Endothelial cell of umbilical vein (primary cell): Measurements from ENCODE around the gene HOXB6. TPM values are rescaled to one million over a fixed set of nuclear protein-coding genes. Genes with fewer than 3 reads are reported as not detected.

Experiments
- BruUV-seq: library from RNA; stranded (reverse); fragments of 400-500 nt; replicated peaks from 2 replicates; lab custom pipeline; 2021; lab: Mats Ljungman, UMichigan
- CTCF ChIA-PET: fragments of 300-600, 350-600 bp; sonication (Branson Sonifier 250); formaldehyde crosslinking; loops from one replicate; lab custom pipeline; 2021; ENCODE audit warnings: antibody characterized with exemption, inconsistent platforms; lab: Charles Lee
- POLR2A ChIA-PET: fragments of 300-600, 350-600 bp; sonication (Branson Sonifier 250); formaldehyde crosslinking; loops from one replicate; lab custom pipeline; 2021; ENCODE audit warnings: antibody characterized with exemption, inconsistent platforms; lab: Charles Lee
- DNase-seq: peaks from one replicate; pipeline ENCODE4 v3.0.0-alpha.2; 2011; ENCODE audit warnings: low read depth, low spot score
- FAIRE-seq: peaks from 2 replicates; lab custom pipeline; 2011; peaks lifted over from hg19 to GRCh38; lab: Jason Lieb, UNC
- H2AFZ ChIP-seq: 2 replicates; pipeline ENCODE4 v1.6.0; 2012; ENCODE audit warnings: low read depth, low read length, control low read depth, inconsistent platforms
- H3K27ac ChIP-seq: 2 replicates; pipeline ENCODE4 v1.5.1; 2011; ENCODE audit warnings: low read depth, mild to moderate bottlenecking, control low read depth, low read length, moderate library complexity; ENCODE audit not compliant: insufficient read depth
- H3K27me3 ChIP-seq, 2 experiments: 2 replicates each; pipeline versions ENCODE4 v1.6.0 to v1.6.1; 2011; ENCODE audit warnings: low read length in 2 of 2, mixed read lengths in 1 of 2; ENCODE audit not compliant: control insufficient read depth in 2 of 2, insufficient read depth in 2 of 2
- H3K36me3 ChIP-seq, 2 experiments: 2 replicates in 1 of 2; 3 replicates in 1 of 2; pipeline ENCODE4 v1.5.1; 2011; ENCODE audit warnings: low read length in 2 of 2, mild to moderate bottlenecking in 1 of 2, moderate library complexity in 1 of 2; ENCODE audit not compliant: control insufficient read depth in 2 of 2, insufficient read depth in 2 of 2; ENCODE audit errors: extremely low read depth in 1 of 2
- H3K4me1 ChIP-seq: 3 replicates; pipeline ENCODE4 v1.5.1; 2011; ENCODE audit warnings: mild to moderate bottlenecking, low read length; ENCODE audit not compliant: control insufficient read depth, insufficient read depth; ENCODE audit errors: extremely low read depth
- H3K4me2 ChIP-seq: 2 replicates; pipeline ENCODE4 v1.6.1; 2011; ENCODE audit warnings: low read length, control low read depth, mixed read lengths; ENCODE audit not compliant: insufficient read depth
- H3K4me3 ChIP-seq, 3 experiments: fragments of 200-600 bp in 1 of 3; sonication (generic), shearing (Covaris generic) in 1 of 3; replicated peaks in 1 of 3; 2 replicates each; pipeline ENCODE4 v1.5.1; 2011 to 2016; ENCODE audit warnings: control low read depth in 3 of 3, low read length in 3 of 3, mild to moderate bottlenecking in 2 of 3, inconsistent platforms in 1 of 3, low read depth in 1 of 3, moderate library complexity in 1 of 3; ENCODE audit not compliant: insufficient read depth in 1 of 3
- H3K79me2 ChIP-seq: 2 replicates; pipeline ENCODE4 v1.6.0; 2012; ENCODE audit warnings: low read length, inconsistent platforms; ENCODE audit not compliant: control insufficient read depth, insufficient read depth
- H3K9ac ChIP-seq: replicated peaks from 2 replicates; pipeline ENCODE3; 2011; ENCODE audit warnings: low read length, control low read depth; ENCODE audit not compliant: insufficient read depth; ENCODE audit errors: extremely low read depth
- H3K9me1 ChIP-seq: replicated peaks from 3 replicates; pipeline ENCODE4 v1.6.0; 2011; ENCODE audit warnings: mild to moderate bottlenecking, low read length; ENCODE audit not compliant: control insufficient read depth, insufficient read depth; ENCODE audit errors: extremely low read depth
- H3K9me3 ChIP-seq: replicated peaks from 2 replicates; pipeline ENCODE4 v1.5.1; 2012; ENCODE audit warnings: low read length, inconsistent platforms; ENCODE audit not compliant: control insufficient read depth, insufficient read depth
- H4K20me1 ChIP-seq: replicated peaks from 2 replicates; pipeline ENCODE3; 2011; ENCODE audit warnings: mild to moderate bottlenecking, low read length; ENCODE audit not compliant: control insufficient read depth, insufficient read depth; ENCODE audit errors: extremely low read depth
- CTCF ChIP-seq, 2 donors: IDR thresholded peaks; 1 replicate in 1 of 2; 2 replicates in 1 of 2; pipeline ENCODE4 v1.5.1; 2011; ENCODE audit warnings: low read length in 2 of 2, mild to moderate bottlenecking in 2 of 2, moderate library complexity in 2 of 2, control low read depth in 1 of 2, inconsistent platforms in 1 of 2, low read depth in 1 of 2; ENCODE audit not compliant: insufficient read depth in 1 of 2; ENCODE audit errors: extremely low read depth in 1 of 2
- EZH2 ChIP-seq: IDR thresholded peaks from 2 replicates; pipeline ENCODE4 v1.6.1; 2012; ENCODE audit warnings: borderline replicate concordance, low read depth, mild to moderate bottlenecking, moderate library complexity, low read length, inconsistent platforms; ENCODE audit not compliant: severe bottlenecking
- FOS ChIP-seq: IDR thresholded peaks from 2 replicates; pipeline ENCODE4 v1.6.1; 2011; ENCODE audit warnings: mild to moderate bottlenecking, low read length, moderate library complexity, borderline replicate concordance; ENCODE audit not compliant: insufficient read depth
- GATA2 ChIP-seq: IDR thresholded peaks from 2 replicates; pipeline ENCODE4 v1.7.0; 2011; ENCODE audit warnings: low read depth, mild to moderate bottlenecking, moderate library complexity, mixed read lengths, low read length; ENCODE audit not compliant: insufficient read length, insufficient read depth
- MAX ChIP-seq: IDR thresholded peaks from 2 replicates; pipeline ENCODE4 v1.6.1; 2011; ENCODE audit not compliant: insufficient read depth, insufficient read length
- MYC ChIP-seq: IDR thresholded peaks from one replicate; pipeline ENCODE4 v1.6.1; 2011; ENCODE audit warnings: mild to moderate bottlenecking, low read depth, low read length
- dilution Hi-C: fragments of 300-500 bp; cut with MboI; formaldehyde crosslinking; loops from one replicate; pipeline ENCODE4 v1.15.0; 2019; ENCODE audit warnings: low sequenced_read_pairs; ENCODE audit not compliant: extremely low pct_ligation_motif_present
- intact Hi-C: fragments of 100-400 bp; cut with micrococcal nuclease; formaldehyde crosslinking; loops from one replicate; pipeline ENCODE4 v1.10.0; 2022
- polyA plus RNA-seq, 4 experiments: library from polyadenylated mRNA; depleted of rRNA in 3 of 4; stranded (reverse) in 3 of 4; unstranded in 1 of 4; fragments of >200 nt; gene quantifications; 2 replicates each; pipeline versions ENCODE4 v1.2.1 to v1.2.3, GENCODE V29; 2011 to 2012; ENCODE audit warnings: missing spikeins in 1 of 4
- total RNA-seq: library from RNA; stranded (reverse); gene quantifications from 2 replicates; pipeline ENCODE4 v1.2.3, GENCODE V29; 2021

The HOXB6 gene
- total and polyA plus RNA-seq, 2 donors (not counting 3 experiments of a cell fraction or from before 2014, with no cell fraction given): 8.8 to 24.0 TPM

GRCh38 chr17:48559840-48560817 lies 44.7 kb downstream of the HOXB6 start:
- TF ChIP-seq GATA2 (no peak), MAX (no peak), FOS (no peak), MYC (no peak), EZH2 (no peak), CTCF (IDR thresholded peaks at IDR 0.05; ENCODE audit: extremely low read depth in 1 of 2, insufficient read depth in 1 of 2, low read depth in 1 of 2, low read length in 2 of 2) (no peak)
- FAIRE-seq: no peak
- intact Hi-C loops (no loop called here), dilution Hi-C loops (no loop called here)
- H3K9me1 ChIP-seq: no peaks in the 10 kb centered on the region
- no peak overlapping the region for H2AFZ ChIP-seq
- no peaks in the 10 kb centered on the region for H3K27me3 ChIP-seq
- no peaks in the 10 kb centered on the region for H3K9me3 ChIP-seq
- BruUV-seq: no TSS peak
- peaks cover 66% of the 10 kb centered on the region for H3K79me2 ChIP-seq
- no peak for DNase-seq
- CTCF ChIA-PET: interaction anchor here (0.8 to 1.4 kb wide), 4 partner anchors 8 to 13 kb away, joined by 3 to 4 read pairs (median 3); no protein-coding TSS in a partner anchor
- H3K36me3 ChIP-seq: peaks cover 0 to 5% of the 10 kb centered on the region in 2 experiments
- no peak overlapping the region for H3K4me2 ChIP-seq
- no peak overlapping the region for H3K27ac ChIP-seq
- H3K4me3 ChIP-seq: no peak overlapping the region
- peaks cover 38% of the 10 kb centered on the region for H3K4me1 ChIP-seq
- POLR2A ChIA-PET: no interaction called here
- H4K20me1 ChIP-seq: no peaks in the 10 kb centered on the region
- H3K9ac ChIP-seq: no peak overlapping the region
